ENCODE data around the gene NPAS3. TPM values are rescaled to one million over a fixed set of nuclear protein-coding genes. Genes with fewer than 3 reads are reported as not detected.

The NPAS3 gene
- total RNA-seq, 4 donors from 2014 or later, result 0.51 to 15.2 (median 6.6) TPM

DNA sequence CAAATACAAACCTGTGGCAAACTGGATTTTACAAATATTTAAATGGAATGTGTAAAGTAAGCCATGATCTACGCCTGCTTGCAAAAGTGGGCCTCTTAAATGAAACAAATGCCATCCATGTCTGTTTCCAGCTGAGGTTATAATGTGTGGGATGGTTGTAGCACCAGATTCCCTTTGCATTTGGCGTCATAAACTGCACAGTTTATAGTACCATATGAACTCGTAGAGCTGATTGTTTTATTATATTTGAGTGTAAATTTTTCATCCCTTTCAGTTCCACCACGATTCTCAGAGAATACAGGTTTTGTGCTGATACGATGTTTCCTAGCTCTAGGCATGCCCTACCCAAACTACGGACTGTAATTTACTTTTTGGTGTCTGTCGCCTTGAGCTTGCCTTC is 637.3 kb downstream of the NPAS3 start:
- no peak overlapping the region for H3K4me3 ChIP-seq
- no peaks in the 10 kb centered on the region for H3K36me3 ChIP-seq
- no peak for DNase-seq
- H3K9me3 ChIP-seq, result no peaks in the 10 kb centered on the region
- H3K27me3 ChIP-seq, result no peaks in the 10 kb centered on the region
- H3K4me1 ChIP-seq, result no peaks in the 10 kb centered on the region
- no peak overlapping the region for H3K27ac ChIP-seq
- intact Hi-C loops (cut with DNase I; ENCODE audit: low total_unique reads), result no loop called here
- TF ChIP-seq POLR2A (IDR thresholded peaks at IDR 0.05), result no peak
- TF ChIP-seq, protein P1, sequence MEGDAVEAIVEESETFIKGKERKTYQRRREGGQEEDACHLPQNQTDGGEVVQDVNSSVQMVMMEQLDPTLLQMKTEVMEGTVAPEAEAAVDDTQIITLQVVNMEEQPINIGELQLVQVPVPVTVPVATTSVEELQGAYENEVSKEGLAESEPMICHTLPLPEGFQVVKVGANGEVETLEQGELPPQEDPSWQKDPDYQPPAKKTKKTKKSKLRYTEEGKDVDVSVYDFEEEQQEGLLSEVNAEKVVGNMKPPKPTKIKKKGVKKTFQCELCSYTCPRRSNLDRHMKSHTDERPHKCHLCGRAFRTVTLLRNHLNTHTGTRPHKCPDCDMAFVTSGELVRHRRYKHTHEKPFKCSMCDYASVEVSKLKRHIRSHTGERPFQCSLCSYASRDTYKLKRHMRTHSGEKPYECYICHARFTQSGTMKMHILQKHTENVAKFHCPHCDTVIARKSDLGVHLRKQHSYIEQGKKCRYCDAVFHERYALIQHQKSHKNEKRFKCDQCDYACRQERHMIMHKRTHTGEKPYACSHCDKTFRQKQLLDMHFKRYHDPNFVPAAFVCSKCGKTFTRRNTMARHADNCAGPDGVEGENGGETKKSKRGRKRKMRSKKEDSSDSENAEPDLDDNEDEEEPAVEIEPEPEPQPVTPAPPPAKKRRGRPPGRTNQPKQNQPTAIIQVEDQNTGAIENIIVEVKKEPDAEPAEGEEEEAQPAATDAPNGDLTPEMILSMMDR (IDR thresholded peaks at IDR 0.05), result no peak

- Histone ChIP-seq H3K36me3 (no peaks in the 10 kb centered on the region), H3K27ac (no peak overlapping the region), H3K4me3 (no peak overlapping the region), H3K9me3 (no peaks in the 10 kb centered on the region), H3K27me3 (no peaks in the 10 kb centered on the region), H3K4me1 (no peaks in the 10 kb centered on the region)
- no peak for DNase-seq
- TF ChIP-seq, protein P1 (IDR thresholded peaks at IDR 0.05), result no peak
- TF ChIP-seq POLR2A (IDR thresholded peaks at IDR 0.05), result no peak
- intact Hi-C loops (cut with DNase I; ENCODE audit: low total_unique reads), result no loop called here
These were observed 640.0 kb downstream of the NPAS3 start for GRCh38 chr14:33578461-33579216.

- H3K4me1 ChIP-seq, result no peaks in the 10 kb centered on the region
- TF ChIP-seq, protein P1 (IDR thresholded peaks at IDR 0.05), result no peak
- no peak for TF ChIP-seq POLR2A (IDR thresholded peaks at IDR 0.05)
- no peaks in the 10 kb centered on the region for H3K9me3 ChIP-seq
- no peak overlapping the region for H3K27ac ChIP-seq
- intact Hi-C loops (cut with DNase I; ENCODE audit: low total_unique reads), result no loop called here
- no peak overlapping the region for H3K4me3 ChIP-seq
- H3K36me3 ChIP-seq, result no peaks in the 10 kb centered on the region
- no peaks in the 10 kb centered on the region for H3K27me3 ChIP-seq
- DNase-seq, result no peak
These were observed 641.6 kb downstream of the NPAS3 start for GRCh38 chr14:33580231-33580749.

DNA sequence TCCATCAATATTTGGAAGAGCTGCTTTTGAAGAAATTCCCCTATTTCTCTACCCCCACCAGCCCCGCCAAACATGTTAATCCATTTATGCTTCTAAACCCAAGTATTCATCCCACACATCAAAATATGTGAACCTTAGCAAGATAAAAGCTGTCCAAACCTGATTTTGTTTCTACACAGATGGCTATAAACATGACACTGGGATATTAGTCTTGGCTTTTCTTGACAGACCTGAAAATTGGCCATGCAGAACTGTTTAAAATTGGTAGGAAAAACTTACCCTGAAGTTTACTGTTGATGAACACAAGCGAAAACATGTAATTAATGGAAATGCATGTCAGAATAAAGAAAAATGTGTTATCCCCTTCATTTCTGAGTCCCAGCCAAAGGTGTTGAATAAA is 642.2 kb downstream of the NPAS3 start:
- no peaks in the 10 kb centered on the region for H3K4me1 ChIP-seq
- H3K9me3 ChIP-seq, result no peaks in the 10 kb centered on the region
- no peaks in the 10 kb centered on the region for H3K27me3 ChIP-seq
- no peak overlapping the region for H3K4me3 ChIP-seq
- no peaks in the 10 kb centered on the region for H3K36me3 ChIP-seq
- TF ChIP-seq, protein P1 (IDR thresholded peaks at IDR 0.05), result no peak
- TF ChIP-seq POLR2A (IDR thresholded peaks at IDR 0.05), result no peak
- DNase-seq, result no peak
- intact Hi-C loops (cut with DNase I; ENCODE audit: low total_unique reads), result no loop called here
- H3K27ac ChIP-seq, result no peak overlapping the region

- no peak for DNase-seq
- no peak overlapping the region for H3K27ac ChIP-seq
- intact Hi-C loops (cut with DNase I; ENCODE audit: low total_unique reads), result no loop called here
- no peaks in the 10 kb centered on the region for H3K4me1 ChIP-seq
- TF ChIP-seq, protein P1 (IDR thresholded peaks at IDR 0.05), result no peak
- no peak for TF ChIP-seq POLR2A (IDR thresholded peaks at IDR 0.05)
- H3K9me3 ChIP-seq, result no peaks in the 10 kb centered on the region
- no peak overlapping the region for H3K4me3 ChIP-seq
- H3K27me3 ChIP-seq, result no peaks in the 10 kb centered on the region
- H3K36me3 ChIP-seq, result no peaks in the 10 kb centered on the region
These were observed 646.0 kb downstream of the NPAS3 start for GRCh38 chr14:33584697-33585096.

Data from uterus (tissue), 4 donors.